Tibial nerve (tissue), 3 donors: ENCODE data around the gene YES1.

Experiments
- POLR2A ChIP-seq, 2 donors: fragments of 450-650 bp; IDR thresholded peaks; one replicate each; pipeline ENCODE4 v1.6.1; 2017; ENCODE audit warnings: antibody characterized with exemption in 2 of 2, mild to moderate bottlenecking in 2 of 2, moderate library complexity in 2 of 2
- TF ChIP-seq, protein P1 (sequence below), 5 experiments: fragments of 200-600 bp in 3 of 5; fragments of 450-650 bp in 2 of 5; sonication (generic) in 3 of 5; IDR thresholded peaks; one replicate each; pipeline ENCODE4 v1.5.1; 2016 to 2019; ENCODE audit warnings: antibody characterized with exemption in 5 of 5, mild to moderate bottlenecking in 3 of 5, moderate library complexity in 2 of 5

DNA sequence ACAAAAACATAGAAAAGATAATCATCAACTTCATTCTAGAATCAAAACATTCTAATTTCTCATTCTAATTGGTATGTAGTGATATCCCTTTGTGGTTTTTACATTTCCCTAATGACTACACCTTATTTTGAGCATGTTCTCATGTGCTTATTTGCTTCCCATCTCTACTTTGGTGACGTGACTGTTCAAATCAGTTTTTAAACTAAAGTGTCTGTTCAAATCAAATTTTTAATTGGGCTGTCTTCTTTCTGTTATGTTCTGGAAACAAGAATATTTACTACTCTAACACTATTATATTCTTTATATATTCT, 45.5 kb downstream of the YES1 start:
- TF ChIP-seq, protein P1, sequence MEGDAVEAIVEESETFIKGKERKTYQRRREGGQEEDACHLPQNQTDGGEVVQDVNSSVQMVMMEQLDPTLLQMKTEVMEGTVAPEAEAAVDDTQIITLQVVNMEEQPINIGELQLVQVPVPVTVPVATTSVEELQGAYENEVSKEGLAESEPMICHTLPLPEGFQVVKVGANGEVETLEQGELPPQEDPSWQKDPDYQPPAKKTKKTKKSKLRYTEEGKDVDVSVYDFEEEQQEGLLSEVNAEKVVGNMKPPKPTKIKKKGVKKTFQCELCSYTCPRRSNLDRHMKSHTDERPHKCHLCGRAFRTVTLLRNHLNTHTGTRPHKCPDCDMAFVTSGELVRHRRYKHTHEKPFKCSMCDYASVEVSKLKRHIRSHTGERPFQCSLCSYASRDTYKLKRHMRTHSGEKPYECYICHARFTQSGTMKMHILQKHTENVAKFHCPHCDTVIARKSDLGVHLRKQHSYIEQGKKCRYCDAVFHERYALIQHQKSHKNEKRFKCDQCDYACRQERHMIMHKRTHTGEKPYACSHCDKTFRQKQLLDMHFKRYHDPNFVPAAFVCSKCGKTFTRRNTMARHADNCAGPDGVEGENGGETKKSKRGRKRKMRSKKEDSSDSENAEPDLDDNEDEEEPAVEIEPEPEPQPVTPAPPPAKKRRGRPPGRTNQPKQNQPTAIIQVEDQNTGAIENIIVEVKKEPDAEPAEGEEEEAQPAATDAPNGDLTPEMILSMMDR (IDR thresholded peaks at IDR 0.05): no peak
- no peak for TF ChIP-seq POLR2A (IDR thresholded peaks at IDR 0.05)
